GM12875 (cell line): ENCODE data around the gene AKAP13.

Experiments used
- H3K4me3 ChIP-seq: one replicate; pipeline ENCODE4 v1.5.1; 2011; ENCODE audit warnings: low read depth, low read length, control low read depth
- TF ChIP-seq, protein P1 (sequence below): IDR thresholded peaks from 2 replicates; pipeline ENCODE4 v1.5.1; 2011; ENCODE audit warnings: low read depth, mild to moderate bottlenecking, control low read depth, inconsistent platforms, low read length, moderate library complexity, borderline replicate concordance; ENCODE audit not compliant: insufficient read depth

The AKAP13 gene

DNA sequence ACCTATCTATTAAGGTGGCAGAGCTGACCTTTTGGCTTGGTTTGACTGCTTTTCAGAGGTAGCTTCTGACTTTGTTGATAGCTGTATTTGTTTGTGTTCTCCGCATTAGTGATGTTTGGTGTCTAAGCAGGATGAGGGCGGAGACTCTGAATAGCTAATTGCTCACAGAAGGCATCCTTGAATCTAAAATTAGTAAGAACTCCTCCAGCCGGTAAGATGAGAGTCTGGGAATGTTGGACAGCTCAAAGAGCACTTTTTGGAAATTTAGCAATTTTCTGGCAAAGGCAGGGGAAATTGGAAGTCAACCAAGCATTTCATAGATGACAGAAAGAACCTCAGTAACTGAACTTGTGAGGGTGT, 240.3 kb downstream of the AKAP13 start:
- TF ChIP-seq, protein P1, sequence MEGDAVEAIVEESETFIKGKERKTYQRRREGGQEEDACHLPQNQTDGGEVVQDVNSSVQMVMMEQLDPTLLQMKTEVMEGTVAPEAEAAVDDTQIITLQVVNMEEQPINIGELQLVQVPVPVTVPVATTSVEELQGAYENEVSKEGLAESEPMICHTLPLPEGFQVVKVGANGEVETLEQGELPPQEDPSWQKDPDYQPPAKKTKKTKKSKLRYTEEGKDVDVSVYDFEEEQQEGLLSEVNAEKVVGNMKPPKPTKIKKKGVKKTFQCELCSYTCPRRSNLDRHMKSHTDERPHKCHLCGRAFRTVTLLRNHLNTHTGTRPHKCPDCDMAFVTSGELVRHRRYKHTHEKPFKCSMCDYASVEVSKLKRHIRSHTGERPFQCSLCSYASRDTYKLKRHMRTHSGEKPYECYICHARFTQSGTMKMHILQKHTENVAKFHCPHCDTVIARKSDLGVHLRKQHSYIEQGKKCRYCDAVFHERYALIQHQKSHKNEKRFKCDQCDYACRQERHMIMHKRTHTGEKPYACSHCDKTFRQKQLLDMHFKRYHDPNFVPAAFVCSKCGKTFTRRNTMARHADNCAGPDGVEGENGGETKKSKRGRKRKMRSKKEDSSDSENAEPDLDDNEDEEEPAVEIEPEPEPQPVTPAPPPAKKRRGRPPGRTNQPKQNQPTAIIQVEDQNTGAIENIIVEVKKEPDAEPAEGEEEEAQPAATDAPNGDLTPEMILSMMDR, result no peak
- no peak overlapping the region for H3K4me3 ChIP-seq

DNA sequence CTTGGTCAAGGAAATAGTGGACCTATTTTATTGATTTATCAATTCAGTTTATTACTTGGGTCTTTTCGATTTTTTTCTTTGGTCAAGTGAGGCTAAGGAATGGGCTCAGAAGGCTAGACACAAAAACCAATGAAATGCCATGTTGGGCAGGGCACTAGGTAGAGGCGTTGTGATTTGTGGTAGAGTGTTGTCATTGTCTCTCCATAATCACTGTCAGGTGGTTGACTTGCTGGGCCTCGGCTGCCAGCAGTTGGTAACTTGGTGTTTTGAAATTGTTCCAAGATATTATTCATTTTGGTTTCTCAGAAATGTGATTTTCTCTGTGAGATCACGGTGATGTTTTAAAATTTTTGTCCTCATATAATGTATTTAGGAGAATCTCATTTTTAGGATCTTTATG, 240.7 kb downstream of the AKAP13 start:
- TF ChIP-seq, protein P1, result no peak
- no peak overlapping the region for H3K4me3 ChIP-seq

DNA sequence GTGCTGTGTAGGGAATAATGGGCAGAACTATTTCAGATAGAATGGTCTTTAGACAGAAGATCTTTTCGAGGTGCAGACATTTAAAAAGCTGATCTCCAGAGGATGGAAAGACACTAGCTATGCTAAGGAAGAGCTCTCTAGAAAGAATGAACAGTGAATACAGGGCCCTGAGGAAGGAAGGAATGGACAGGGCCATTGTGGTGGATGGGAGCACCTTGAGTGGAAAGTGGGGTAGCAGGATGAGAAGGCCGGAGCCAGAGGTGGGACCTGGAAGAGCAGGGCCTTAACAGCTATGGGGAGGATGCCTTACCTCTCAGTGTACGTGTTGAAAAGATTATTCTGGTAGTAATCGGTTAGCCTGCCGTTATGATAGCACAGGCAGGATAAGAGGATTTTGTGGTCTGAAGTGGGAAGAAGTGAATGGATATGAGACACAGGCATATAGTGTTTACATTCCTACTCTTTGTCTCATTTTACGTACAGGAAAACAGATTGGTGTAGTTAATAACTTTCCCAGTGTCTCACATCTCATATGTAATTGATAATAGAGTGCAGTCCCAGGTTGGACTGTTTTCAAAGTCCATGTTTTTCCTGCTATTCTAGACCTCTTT, 241.9 kb downstream of the AKAP13 start:
- no peak overlapping the region for H3K4me3 ChIP-seq
- TF ChIP-seq, protein P1, result no peak

DNA sequence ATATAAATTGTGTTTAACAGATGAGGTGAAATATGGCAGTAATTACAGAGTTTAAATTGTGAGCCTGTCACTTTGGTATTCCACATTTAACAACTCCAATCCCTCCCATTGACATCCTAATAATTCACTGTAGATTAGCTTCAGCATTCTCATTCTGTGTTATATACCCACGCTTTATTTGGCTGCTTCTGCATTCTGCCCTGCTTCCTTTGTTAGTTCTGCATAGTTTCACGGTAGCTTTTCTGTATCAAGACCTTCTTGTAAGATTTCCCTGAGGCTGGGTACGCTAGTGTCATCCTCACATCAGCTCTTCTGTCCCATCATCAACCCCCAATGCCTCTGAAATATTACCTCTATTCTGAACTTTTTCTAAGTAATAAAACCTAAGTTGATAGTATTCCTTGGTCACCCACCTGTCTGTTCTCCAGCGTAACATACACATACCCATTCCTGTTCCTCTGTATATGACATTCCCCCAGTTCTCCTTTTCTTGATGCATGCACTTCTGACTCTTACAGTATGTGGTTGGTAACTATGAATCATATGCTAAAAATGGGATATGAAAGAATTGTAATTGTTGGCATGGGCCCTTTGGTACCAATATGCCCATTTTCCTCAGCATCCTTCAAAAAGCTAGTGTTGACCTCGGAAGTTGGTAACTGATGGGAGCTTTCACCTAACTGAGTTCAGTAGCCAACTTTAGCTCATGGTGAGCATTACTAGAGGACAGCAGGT, 243.1 kb downstream of the AKAP13 start:
- no peak overlapping the region for H3K4me3 ChIP-seq
- TF ChIP-seq, protein P1, result no peak

DNA sequence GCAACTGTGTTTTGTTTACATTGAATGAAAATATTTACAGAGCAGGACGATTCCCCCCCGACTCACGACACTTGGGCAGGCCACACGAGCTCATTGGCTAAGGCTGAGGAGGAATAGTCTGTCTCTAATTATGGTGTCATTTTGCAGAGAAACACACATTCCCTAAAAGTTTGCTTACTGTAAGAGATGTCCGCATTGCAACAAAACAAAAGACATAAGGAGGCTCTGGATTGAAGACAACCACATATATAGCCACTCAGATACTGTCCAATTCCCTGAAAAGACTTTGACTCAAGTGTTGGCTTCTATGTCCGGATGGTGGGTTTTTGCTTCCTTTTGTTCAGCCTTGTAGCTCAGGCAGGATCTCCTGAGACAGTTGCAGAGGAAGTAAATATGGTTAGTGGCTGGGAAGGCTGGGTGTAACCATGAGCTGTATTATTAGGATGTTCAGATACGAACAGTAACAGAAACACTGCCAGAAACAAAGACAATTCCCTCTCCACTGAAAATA, 243.9 kb downstream of the AKAP13 start:
- H3K4me3 ChIP-seq, result no peak overlapping the region
- TF ChIP-seq, protein P1, result no peak

DNA sequence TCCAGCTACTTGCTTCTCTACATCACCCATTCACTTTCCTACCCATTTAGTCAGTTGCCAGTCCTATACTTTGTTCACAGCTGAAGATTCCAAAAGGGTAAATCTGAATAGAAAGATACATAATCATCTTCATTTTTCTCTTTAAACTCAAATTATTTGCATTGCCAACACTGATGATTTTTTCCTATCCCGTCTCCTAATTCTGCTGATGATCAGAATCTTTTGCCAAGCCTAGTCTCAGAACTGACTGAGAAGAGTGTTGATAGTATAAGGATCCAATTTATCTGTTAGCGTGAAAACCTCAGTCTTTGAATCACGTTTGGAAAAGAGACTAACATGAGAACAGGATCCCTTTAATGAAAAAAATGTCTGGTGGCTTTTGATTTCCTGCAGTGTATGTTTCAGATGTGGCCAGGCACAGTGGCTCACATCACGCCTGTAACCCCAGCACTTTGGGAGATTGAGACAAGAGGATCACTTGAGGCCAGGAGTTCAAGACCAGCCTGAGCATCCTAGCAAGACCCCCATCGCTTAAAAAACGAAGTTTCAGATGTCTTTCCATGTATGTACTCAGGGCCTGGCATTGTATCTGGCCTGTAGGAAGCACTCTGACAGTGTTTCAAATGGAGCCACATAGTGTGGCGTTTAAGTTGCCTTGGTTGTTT, 244.9 kb downstream of the AKAP13 start:
- TF ChIP-seq, protein P1, result no peak
- no peak overlapping the region for H3K4me3 ChIP-seq
